ENCODE measurements around the gene CAVIN2.

DNA sequence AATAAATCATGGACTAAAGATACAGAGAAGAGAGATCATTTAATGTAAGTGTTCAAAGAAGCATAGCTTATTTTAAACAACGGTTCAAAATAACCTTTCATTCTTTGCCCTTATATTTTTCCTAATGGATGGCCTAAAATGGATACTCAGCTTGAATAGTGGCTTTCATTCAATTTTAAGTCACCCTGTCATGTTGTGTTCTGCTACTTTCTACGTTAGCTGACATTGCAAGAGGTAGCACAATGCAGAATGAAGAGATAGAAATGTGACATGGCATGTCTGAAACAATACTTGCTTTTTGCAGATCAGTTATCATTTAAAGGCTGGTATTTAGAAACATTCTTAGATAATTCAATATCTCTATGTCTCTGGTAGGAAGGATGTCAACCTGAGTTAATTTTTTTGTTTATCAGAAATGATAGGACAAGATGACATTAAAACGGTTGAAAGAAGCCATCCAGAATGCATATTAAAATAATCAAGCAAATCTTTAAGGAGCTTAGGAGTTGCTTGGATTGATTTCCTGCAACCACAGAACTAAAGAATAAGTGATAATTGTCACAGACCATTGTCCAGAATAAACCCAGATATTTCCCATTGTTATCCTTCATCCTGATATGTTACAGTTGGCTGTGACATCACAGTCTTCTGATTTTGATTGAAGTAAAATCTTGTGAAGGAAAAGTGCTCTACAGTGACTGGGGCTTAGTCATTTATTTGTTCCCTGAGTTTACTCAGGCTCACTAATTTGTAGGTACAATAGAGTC is 41.7 kb upstream of the CAVIN2 start:
- TF ChIP-seq, protein P1, sequence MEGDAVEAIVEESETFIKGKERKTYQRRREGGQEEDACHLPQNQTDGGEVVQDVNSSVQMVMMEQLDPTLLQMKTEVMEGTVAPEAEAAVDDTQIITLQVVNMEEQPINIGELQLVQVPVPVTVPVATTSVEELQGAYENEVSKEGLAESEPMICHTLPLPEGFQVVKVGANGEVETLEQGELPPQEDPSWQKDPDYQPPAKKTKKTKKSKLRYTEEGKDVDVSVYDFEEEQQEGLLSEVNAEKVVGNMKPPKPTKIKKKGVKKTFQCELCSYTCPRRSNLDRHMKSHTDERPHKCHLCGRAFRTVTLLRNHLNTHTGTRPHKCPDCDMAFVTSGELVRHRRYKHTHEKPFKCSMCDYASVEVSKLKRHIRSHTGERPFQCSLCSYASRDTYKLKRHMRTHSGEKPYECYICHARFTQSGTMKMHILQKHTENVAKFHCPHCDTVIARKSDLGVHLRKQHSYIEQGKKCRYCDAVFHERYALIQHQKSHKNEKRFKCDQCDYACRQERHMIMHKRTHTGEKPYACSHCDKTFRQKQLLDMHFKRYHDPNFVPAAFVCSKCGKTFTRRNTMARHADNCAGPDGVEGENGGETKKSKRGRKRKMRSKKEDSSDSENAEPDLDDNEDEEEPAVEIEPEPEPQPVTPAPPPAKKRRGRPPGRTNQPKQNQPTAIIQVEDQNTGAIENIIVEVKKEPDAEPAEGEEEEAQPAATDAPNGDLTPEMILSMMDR (conservative IDR thresholded peaks at IDR 0.05 in 1 of 2, IDR thresholded peaks at IDR 0.05 in 1 of 2; ENCODE audit: extremely low read depth in 1 of 2, insufficient read depth in 1 of 2, low read depth in 1 of 2, low read length in 2 of 2), result no peak
- TF ChIP-seq EZH2 (IDR thresholded peaks at IDR 0.05; ENCODE audit: borderline replicate concordance, low read length), result no peak

Data from mammary epithelial cell (primary cell).